ENCODE results near the gene SHQ1. TPM values are rescaled to one million over a fixed set of nuclear protein-coding genes. Genes with fewer than 3 reads are reported as not detected.

Gene SHQ1
- polyA plus RNA-seq (2011; rRNA removed) (14.1 and 16.6 TPM in 2 replicates), polyA minus RNA-seq (2011; rRNA and poly(A)+ RNA removed) (8.0 and 10.6 TPM in 2 replicates)

DNA sequence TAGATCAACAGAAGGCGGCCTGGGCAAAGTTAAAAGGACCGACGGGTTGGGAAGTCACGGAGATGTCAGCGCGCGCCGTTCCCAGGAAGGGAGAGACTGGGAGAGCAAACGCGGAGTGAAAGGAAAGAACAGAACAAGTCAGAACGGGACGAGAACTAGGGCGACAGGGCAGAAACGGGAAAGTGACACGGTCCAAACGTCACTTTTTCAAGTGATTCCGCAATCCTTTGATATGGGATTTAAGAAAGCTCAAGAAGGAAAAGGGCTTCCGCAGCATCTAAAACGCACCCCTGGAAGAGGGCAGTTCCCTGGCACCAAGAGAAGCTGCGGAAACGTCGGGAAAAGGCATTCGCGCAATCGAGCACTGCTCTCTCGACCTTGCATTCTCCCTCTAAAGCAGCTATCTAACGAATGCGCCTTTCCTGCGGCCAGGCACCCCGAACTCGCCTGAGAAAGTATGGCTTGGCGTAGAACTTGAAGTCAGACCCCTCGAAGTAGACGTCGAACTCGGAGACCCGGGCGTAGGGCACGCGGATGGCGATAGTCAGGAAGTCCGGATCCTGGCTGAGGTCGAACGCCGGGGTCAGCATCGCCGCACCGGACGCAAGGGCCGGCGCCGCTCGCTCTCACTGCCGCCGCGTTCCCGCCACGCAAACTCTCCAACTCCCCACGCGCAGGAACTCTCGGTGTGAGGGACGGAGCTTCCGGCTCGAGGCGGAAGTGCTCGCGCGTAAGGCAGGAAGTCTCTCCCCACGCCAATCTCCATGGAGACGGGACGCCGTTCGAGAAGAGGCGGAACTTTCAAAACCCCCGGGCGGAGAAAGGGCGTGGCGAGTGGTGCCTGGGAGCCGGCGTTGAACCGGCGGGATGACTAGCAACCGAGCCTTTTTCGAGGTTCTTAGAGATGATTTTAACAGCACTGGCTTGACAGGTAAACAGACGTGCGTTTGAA lies at the start of gene SHQ1:
SHQ1 (minus strand) TSS at position 695 of the 952 bp plus-strand sequence; CDS start at position 590, 105 bp downstream.
- ChIA-PET POLR2A (interaction anchor here (0.6 to 1.0 kb wide), 4 partner anchors 25 to 189 kb away, joined by 3 to 6 read pairs (median 5); partner anchors contain the start of gene PPP4R2), CTCF (interaction anchor here (0.5 to 5.0 kb wide), 7 partner anchors 25 to 973 kb away, joined by 3 to 165 read pairs (median 4); no protein-coding TSS in a partner anchor)
- Histone ChIP-seq H3K9me3 (ENCODE audit: control insufficient read depth, insufficient read depth, low read length) (no peaks in the 10 kb centered on the region), H3K27me3 (ENCODE audit: control insufficient read depth, insufficient read depth, low read length) (no peaks in the 10 kb centered on the region), H3K4me3 (ENCODE audit: low read depth, low read length) (peak within 1 kb of the TSS; percentile 98), H3K27ac (ENCODE audit: low read depth, low read length) (peak within 1 kb of the TSS; percentile 68)
- TF ChIP-seq CTCF (IDR thresholded peaks at IDR 0.05; ENCODE audit: low read depth, low read length) = no peak
- DNase-seq (ENCODE audit: low read depth, low spot score) = peak; percentile 76

DNA sequence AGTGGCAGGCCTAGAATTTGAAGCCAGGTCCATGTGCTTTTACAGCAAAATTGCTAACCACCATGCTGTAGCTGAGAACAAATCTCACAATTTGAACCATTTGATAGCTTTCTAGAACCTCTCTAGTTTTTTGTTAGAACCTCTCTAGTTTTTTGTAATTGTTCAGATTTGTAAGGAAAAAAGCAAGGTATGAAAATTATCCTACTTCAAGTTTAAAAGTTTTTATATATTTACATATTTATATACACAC lies 49.4 kb upstream of the SHQ1 start:
- H3K9me3 ChIP-seq (ENCODE audit: control insufficient read depth, insufficient read depth, low read length) = no peaks in the 10 kb centered on the region
- no peak for DNase-seq (ENCODE audit: low read depth, low spot score)
- POLR2A ChIA-PET = interaction anchor here (0.9 kb wide), 1 partner anchor 10 kb away, joined by 3 read pairs; no protein-coding TSS in a partner anchor
- TF ChIP-seq CTCF (IDR thresholded peaks at IDR 0.05; ENCODE audit: low read depth, low read length) = no peak
- H3K27me3 ChIP-seq (ENCODE audit: control insufficient read depth, insufficient read depth, low read length) = no peaks in the 10 kb centered on the region
- no peak overlapping the region for H3K4me3 ChIP-seq (ENCODE audit: low read depth, low read length)
- CTCF ChIA-PET = interaction anchor here (1.6 to 2.0 kb wide), 2 partner anchors 47 to 188 kb away, joined by 4 to 11 read pairs; no protein-coding TSS in a partner anchor
- no peak overlapping the region for H3K27ac ChIP-seq (ENCODE audit: low read depth, low read length)

DNA sequence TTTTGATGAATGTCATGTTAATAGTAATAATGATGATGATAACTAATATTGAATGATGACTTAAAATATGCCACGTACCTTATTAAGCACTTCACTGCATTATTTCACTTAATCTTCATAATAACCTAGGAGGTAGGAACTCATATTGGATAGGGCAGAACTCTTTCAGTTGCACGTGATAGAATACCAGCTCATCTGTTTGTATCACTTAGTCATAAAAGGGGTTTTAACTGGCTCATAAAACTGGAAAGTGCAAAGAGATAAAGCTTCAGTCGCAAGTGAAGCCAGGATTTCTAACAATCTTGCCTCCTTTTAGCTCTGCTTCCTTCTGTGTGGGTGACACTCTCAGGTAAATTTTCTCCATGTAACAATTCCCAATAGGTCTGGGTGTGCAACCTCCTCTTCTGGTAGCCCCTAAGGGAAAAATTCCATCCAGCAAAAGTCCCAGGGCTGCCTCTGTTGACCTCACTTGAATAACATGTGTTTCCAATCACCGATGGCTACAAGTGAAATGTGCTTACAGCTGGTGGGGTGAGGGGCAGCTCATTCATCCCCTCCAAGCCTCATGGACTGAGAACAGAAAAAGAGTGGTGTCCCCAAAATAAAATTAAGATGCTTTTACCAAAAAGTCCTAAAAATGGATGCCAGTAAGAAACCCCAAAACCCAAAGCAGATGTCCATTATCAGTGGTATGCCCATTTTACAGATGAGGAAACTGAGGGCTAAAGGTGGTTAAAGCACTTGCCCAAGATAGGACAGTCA lies 48.9 kb upstream of the SHQ1 start:
- TF ChIP-seq CTCF (IDR thresholded peaks at IDR 0.05; ENCODE audit: low read depth, low read length) = no peak
- ChIA-PET POLR2A (interaction anchor here (0.9 to 1.0 kb wide), 2 partner anchors 9 to 11 kb away, joined by 3 read pairs; partner anchors contain the start of gene GXYLT2), CTCF (interaction anchor here (1.6 to 2.0 kb wide), 2 partner anchors 46 to 188 kb away, joined by 4 to 11 read pairs; no protein-coding TSS in a partner anchor)
- peak overlapping the region; percentile 55 for H3K27ac ChIP-seq (ENCODE audit: low read depth, low read length)
- no peak overlapping the region for H3K4me3 ChIP-seq (ENCODE audit: low read depth, low read length)
- H3K27me3 ChIP-seq (ENCODE audit: control insufficient read depth, insufficient read depth, low read length) = no peaks in the 10 kb centered on the region
- no peak for DNase-seq (ENCODE audit: low read depth, low spot score)
- no peaks in the 10 kb centered on the region for H3K9me3 ChIP-seq (ENCODE audit: control insufficient read depth, insufficient read depth, low read length)

- DNase-seq (ENCODE audit: low read depth, low spot score) = no peak
- Histone ChIP-seq H3K27me3 (ENCODE audit: control insufficient read depth, insufficient read depth, low read length) (no peaks in the 10 kb centered on the region), H3K9me3 (ENCODE audit: control insufficient read depth, insufficient read depth, low read length) (no peaks in the 10 kb centered on the region), H3K4me3 (ENCODE audit: low read depth, low read length) (no peak overlapping the region), H3K27ac (ENCODE audit: low read depth, low read length) (no peak overlapping the region)
- CTCF ChIA-PET = no interaction called here
- POLR2A ChIA-PET = interaction anchor here (0.5 kb wide), 1 partner anchor 172 kb away, joined by 5 read pairs; no protein-coding TSS in a partner anchor
- TF ChIP-seq CTCF (IDR thresholded peaks at IDR 0.05; ENCODE audit: low read depth, low read length) = no peak
Observed at GRCh38 chr3:72894976-72895552, 46.8 kb upstream of the SHQ1 start.

Data from AG04450 (cell line).